Left renal cortex interstitium (tissue), 4 donors: ENCODE data around the gene CAMK2D. TPM values are rescaled to one million over a fixed set of nuclear protein-coding genes. Genes with fewer than 3 reads are reported as not detected.

Source experiments
- DNase-seq, 4 donors: peaks; one replicate each; pipeline ENCODE4 v3.0.0-alpha.2; 2013; ENCODE audit warnings: low read depth in 4 of 4, low spot score in 2 of 4, missing footprints in 1 of 4
- polyA plus RNA-seq, 4 donors: library from polyadenylated mRNA; unstranded; fragments of 120-200 nt; gene quantifications; one replicate each; pipeline ENCODE4 v1.2.1, GENCODE V29; 2013; ENCODE audit not compliant: insufficient read length in 4 of 4

CAMK2D gene
- polyA plus RNA-seq, 4 donors: 69.4 to 83.1 (median 77.0) TPM

GRCh38 chr4:113497154-113497884 is 264.2 kb downstream of the CAMK2D start:
- no peak for DNase-seq

GRCh38 chr4:113496698-113497097 is 264.8 kb downstream of the CAMK2D start:
- no peak for DNase-seq

- no peak for DNase-seq
These were observed 265.7 kb downstream of the CAMK2D start for GRCh38 chr4:113495790-113496189.

GRCh38 chr4:113483131-113483530 is 278.4 kb downstream of the CAMK2D start:
- DNase-seq: no peak

- DNase-seq: no peak
These were observed 279.2 kb downstream of the CAMK2D start for GRCh38 chr4:113482325-113482724.

GRCh38 chr4:113481820-113482219 is 279.7 kb downstream of the CAMK2D start:
- DNase-seq: no peak

- DNase-seq: no peak
These were observed 281.4 kb downstream of the CAMK2D start for GRCh38 chr4:113480109-113480508.

GRCh38 chr4:113478032-113478431 is 283.5 kb downstream of the CAMK2D start:
- DNase-seq: no peak

GRCh38 chr4:113476800-113477199 is 284.7 kb downstream of the CAMK2D start:
- DNase-seq: no peak

GRCh38 chr4:113474017-113474416 is 287.5 kb downstream of the CAMK2D start:
- no peak for DNase-seq

GRCh38 chr4:113472864-113473263 is 288.7 kb downstream of the CAMK2D start:
- DNase-seq: no peak

GRCh38 chr4:113471146-113471860 is 290.2 kb downstream of the CAMK2D start:
- no peak for DNase-seq

GRCh38 chr4:113469926-113470325 is 291.6 kb downstream of the CAMK2D start:
- no peak for DNase-seq

- no peak for DNase-seq
These were observed 292.5 kb downstream of the CAMK2D start for GRCh38 chr4:113469023-113469390.

- no peak for DNase-seq
These were observed 293.1 kb downstream of the CAMK2D start for GRCh38 chr4:113468165-113469022.

GRCh38 chr4:113467581-113467980 is 294.0 kb downstream of the CAMK2D start:
- DNase-seq: no peak

- DNase-seq: no peak
These were observed 299.3 kb downstream of the CAMK2D start for GRCh38 chr4:113462286-113462685.

- DNase-seq: no peak
These were observed 300.3 kb downstream of the CAMK2D start for GRCh38 chr4:113461281-113461680.

GRCh38 chr4:113457886-113458285 is 303.7 kb downstream of the CAMK2D start:
- DNase-seq: no peak

- no peak for DNase-seq
These were observed 304.4 kb downstream of the CAMK2D start for GRCh38 chr4:113457121-113457520.

- DNase-seq: peak in 1 of 4 donors; percentile 19
These were observed 306.5 kb downstream of the CAMK2D start for GRCh38 chr4:113455061-113455460.
